Coronary artery (tissue), 2 donors: ENCODE data around the gene C22orf23.
A peak's percentile ranks its signal among the peaks of the same experiment; 100 is the strongest.

ENCODE experiments used
- DNase-seq: peaks from one replicate; pipeline ENCODE4 v3.0.0-alpha.2; 2017; ENCODE audit warnings: low spot score
- H3K27ac ChIP-seq, 2 donors: fragments of 200-600 bp; sonication (generic); one replicate each; pipeline ENCODE4 v1.5.1; 2016 to 2019
- H3K4me3 ChIP-seq: fragments of 200-600 bp; sonication (generic); 2 replicates; pipeline ENCODE4 v1.5.1; 2016; ENCODE audit warnings: mild to moderate bottlenecking, moderate library complexity
- TF ChIP-seq, protein P1 (sequence below): fragments of 200-600 bp; sonication (generic); IDR thresholded peaks from one replicate; pipeline ENCODE4 v1.5.1; 2019; ENCODE audit warnings: antibody characterized with exemption

C22orf23 gene

GRCh38 chr22:37894939-37895670 lies 58.3 kb downstream of the C22orf23 start:
- Histone ChIP-seq H3K4me3 (no peak overlapping the region), H3K27ac (peak overlapping the region in 1 of 2 donors; percentile 24)
- TF ChIP-seq, protein P1, sequence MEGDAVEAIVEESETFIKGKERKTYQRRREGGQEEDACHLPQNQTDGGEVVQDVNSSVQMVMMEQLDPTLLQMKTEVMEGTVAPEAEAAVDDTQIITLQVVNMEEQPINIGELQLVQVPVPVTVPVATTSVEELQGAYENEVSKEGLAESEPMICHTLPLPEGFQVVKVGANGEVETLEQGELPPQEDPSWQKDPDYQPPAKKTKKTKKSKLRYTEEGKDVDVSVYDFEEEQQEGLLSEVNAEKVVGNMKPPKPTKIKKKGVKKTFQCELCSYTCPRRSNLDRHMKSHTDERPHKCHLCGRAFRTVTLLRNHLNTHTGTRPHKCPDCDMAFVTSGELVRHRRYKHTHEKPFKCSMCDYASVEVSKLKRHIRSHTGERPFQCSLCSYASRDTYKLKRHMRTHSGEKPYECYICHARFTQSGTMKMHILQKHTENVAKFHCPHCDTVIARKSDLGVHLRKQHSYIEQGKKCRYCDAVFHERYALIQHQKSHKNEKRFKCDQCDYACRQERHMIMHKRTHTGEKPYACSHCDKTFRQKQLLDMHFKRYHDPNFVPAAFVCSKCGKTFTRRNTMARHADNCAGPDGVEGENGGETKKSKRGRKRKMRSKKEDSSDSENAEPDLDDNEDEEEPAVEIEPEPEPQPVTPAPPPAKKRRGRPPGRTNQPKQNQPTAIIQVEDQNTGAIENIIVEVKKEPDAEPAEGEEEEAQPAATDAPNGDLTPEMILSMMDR = no peak
- DNase-seq = no peak

- no peak for DNase-seq
- Histone ChIP-seq H3K4me3 (no peak overlapping the region), H3K27ac (peak overlapping the region in 1 of 2 donors; percentile 80)
- TF ChIP-seq, protein P1 = no peak
These were observed 59.8 kb downstream of the C22orf23 start for GRCh38 chr22:37893583-37893983.
